Fibroblast of the aortic adventitia (primary cell): ENCODE data around the gene MAS1L. TPM values are rescaled to one million over a fixed set of nuclear protein-coding genes. Genes with fewer than 3 reads are reported as not detected.

Source experiments
- DNase-seq: peaks from one replicate; pipeline ENCODE4 v3.0.0-alpha.2; 2010; ENCODE audit warnings: low read depth
- H3K4me3 ChIP-seq: 2 replicates; pipeline ENCODE4 v1.5.1; 2011; ENCODE audit warnings: low read depth, mild to moderate bottlenecking, control low read depth, low read length, moderate library complexity
- total RNA-seq: library from RNA; depleted of rRNA; stranded (reverse); fragments of >200 nt; gene quantifications from 2 replicates; pipeline ENCODE4 v1.2.3, GENCODE V29; 2012; ENCODE audit warnings: low replicate concordance
- TF ChIP-seq, protein P1 (sequence below): IDR thresholded peaks from 2 replicates; pipeline ENCODE4 v1.5.1; 2011; ENCODE audit warnings: mild to moderate bottlenecking, low read length, control low read depth, inconsistent platforms; ENCODE audit not compliant: insufficient read depth

The MAS1L gene, protein sequence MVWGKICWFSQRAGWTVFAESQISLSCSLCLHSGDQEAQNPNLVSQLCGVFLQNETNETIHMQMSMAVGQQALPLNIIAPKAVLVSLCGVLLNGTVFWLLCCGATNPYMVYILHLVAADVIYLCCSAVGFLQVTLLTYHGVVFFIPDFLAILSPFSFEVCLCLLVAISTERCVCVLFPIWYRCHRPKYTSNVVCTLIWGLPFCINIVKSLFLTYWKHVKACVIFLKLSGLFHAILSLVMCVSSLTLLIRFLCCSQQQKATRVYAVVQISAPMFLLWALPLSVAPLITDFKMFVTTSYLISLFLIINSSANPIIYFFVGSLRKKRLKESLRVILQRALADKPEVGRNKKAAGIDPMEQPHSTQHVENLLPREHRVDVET
- not detected in 2 replicates for total RNA-seq

DNA sequence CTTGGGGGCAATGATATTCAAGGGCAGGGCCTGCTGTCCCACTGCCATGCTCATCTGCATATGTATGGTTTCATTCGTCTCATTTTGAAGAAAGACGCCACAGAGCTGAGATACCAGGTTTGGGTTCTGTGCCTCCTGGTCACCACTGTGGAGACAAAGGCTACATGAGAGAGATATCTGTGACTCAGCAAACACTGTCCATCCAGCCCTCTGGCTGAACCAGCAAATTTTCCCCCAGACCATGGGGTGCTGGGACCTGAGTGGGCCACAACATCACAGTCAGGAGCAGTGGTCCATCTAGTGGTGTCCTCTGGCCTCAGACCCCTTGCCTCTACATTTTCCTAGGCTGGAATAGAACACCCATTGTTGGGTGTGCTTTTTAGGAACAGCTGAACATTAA is at the start of gene MAS1L:
Gene MAS1L (minus strand): TSS at position 297 of the 400 bp plus-strand sequence. CDS start 54 bp downstream, at position 243.
- no peak for DNase-seq
- TF ChIP-seq, protein P1, sequence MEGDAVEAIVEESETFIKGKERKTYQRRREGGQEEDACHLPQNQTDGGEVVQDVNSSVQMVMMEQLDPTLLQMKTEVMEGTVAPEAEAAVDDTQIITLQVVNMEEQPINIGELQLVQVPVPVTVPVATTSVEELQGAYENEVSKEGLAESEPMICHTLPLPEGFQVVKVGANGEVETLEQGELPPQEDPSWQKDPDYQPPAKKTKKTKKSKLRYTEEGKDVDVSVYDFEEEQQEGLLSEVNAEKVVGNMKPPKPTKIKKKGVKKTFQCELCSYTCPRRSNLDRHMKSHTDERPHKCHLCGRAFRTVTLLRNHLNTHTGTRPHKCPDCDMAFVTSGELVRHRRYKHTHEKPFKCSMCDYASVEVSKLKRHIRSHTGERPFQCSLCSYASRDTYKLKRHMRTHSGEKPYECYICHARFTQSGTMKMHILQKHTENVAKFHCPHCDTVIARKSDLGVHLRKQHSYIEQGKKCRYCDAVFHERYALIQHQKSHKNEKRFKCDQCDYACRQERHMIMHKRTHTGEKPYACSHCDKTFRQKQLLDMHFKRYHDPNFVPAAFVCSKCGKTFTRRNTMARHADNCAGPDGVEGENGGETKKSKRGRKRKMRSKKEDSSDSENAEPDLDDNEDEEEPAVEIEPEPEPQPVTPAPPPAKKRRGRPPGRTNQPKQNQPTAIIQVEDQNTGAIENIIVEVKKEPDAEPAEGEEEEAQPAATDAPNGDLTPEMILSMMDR = no peak
- no peak within 1 kb of the TSS for H3K4me3 ChIP-seq

DNA sequence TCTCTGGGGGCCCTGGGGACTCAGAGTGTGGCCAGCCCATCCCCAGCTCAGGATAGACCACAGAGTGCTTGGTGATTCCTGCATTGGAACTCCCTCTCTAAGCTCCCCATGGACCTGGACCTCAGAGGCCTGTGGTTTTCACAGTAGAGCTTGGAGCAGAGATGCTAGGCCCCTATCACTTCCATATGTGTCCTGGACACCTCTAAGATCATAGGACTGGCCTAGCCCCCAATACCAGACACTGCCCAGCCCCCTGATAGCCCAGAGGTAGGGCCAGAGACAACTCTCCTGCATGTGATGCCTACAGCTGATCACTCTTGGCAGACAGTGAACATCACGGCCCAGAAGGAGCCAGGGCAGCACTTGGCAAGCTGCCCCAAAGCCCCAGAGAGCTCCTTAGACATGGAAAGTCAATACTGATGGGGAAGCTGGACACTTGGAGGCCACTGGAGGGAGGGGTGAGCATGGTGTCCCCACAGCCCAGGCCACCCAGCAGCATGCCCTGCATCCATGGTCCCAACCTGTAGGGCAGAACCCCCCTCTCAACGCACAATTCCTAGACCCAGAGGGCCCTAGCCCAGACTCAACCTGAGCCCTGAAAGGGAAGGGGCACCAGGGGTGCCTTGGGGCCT is 44.7 kb upstream of the MAS1L start:
- DNase-seq = no peak
- TF ChIP-seq, protein P1 = no peak

DNA sequence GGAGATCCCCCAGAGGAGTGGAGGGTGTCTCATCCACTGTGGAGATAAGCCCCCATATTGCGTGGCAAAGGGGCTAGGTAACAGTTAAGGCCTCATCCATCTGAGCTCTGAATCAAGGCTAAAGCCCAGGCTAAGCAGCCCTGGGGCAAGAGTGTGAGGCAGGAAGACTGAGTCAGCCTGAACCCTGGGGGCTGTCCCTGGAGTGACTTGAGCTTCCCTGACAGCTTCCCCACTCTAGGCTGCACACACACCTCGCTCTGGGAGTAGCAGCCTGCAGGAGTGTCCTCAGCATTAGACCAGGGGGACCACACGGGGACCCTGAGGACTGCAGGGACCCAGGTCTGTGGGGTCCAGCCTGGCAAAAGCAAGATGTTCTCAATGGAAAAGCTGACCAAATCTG is 43.9 kb upstream of the MAS1L start:
- DNase-seq = no peak
- TF ChIP-seq, protein P1 = no peak
- no peak overlapping the region for H3K4me3 ChIP-seq

More for the DNA sequence above, 44.7 kb upstream of the MAS1L start:
- no peak overlapping the region for H3K4me3 ChIP-seq

GRCh38 chr6:29530671-29531310 is 43.0 kb upstream of the MAS1L start:
- no peak for DNase-seq
- TF ChIP-seq, protein P1 = no peak
- no peak overlapping the region for H3K4me3 ChIP-seq

DNA sequence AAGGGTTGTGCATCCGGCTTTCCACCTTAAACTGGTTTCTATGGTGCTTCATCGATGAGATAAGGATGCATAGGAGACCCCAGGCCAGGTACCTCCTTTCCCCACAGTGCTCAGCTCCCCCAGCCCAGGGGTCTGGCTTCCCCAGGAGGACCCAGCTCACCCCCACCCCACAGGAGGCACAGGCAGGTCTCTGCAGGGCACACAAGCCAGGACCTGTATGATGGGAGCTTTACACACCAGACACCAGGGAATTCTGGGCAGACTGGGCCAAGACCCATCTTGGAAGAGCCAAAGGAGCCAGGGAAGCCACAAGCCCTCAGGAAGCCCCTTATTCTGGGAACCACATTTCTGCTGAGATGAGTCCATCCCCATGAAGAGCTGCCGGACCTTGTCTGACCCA is 42.2 kb upstream of the MAS1L start:
- DNase-seq = no peak
- no peak overlapping the region for H3K4me3 ChIP-seq
- TF ChIP-seq, protein P1 = no peak

DNA sequence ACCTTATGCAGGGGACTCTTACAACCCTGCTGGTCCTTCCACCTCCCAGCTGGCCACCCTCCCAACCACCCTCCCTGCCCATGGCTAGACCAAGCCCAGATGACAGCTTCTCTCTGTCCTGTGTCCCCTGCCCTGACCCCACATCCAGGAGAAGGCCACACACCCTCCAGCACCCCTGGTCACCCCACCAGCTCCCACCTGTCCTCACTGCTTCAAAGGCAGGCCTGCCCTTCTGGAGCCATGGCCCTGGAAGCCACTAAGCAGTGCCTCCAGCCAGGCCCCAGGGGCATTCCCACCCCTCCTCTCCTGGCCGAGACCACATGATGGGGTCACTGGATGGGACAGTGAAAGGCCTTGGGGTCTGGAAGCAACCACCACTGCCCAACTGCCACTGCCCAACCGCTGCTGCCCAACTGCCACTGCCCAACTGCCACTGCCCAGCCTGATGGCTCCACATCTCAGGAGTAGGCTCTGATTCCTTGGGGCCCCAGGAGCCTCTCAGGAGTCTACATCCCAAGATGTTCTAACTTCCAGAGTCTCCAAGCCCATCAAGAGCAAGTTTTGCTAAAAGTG is 41.3 kb upstream of the MAS1L start:
- H3K4me3 ChIP-seq = no peak overlapping the region
- no peak for DNase-seq
- TF ChIP-seq, protein P1 = no peak
